Loucy (cell line): Measurements from ENCODE around the gene CTH.
"Not testable (repeated sequence)": the region's sequence is repeated elsewhere in the genome, so short reads cannot be mapped to it uniquely, and the experiment has no call there.

ENCODE experiments used
- H2AFZ ChIP-seq: fragments of 200-600 bp; sonication (generic); 2 replicates; pipeline ENCODE4 v1.6.0; 2016; ENCODE audit warnings: antibody characterized with exemption, mild to moderate bottlenecking, low read length, moderate library complexity
- H3F3A ChIP-seq: fragments of 200-600 bp; 2 replicates; pipeline ENCODE4 v1.6.0; 2016; ENCODE audit warnings: antibody characterized with exemption, low read depth, mild to moderate bottlenecking
- H3K27me3 ChIP-seq: fragments of 200-600 bp; sonication (generic); 2 replicates; pipeline ENCODE4 v1.6.1; 2014; ENCODE audit warnings: low read length, mild to moderate bottlenecking; ENCODE audit not compliant: insufficient read depth, poor library complexity, severe bottlenecking
- H3K36me3 ChIP-seq: fragments of 200-600 bp; sonication (generic); 2 replicates; pipeline ENCODE4 v1.6.1; 2016; ENCODE audit warnings: low read length; ENCODE audit not compliant: insufficient read depth
- H3K4me1 ChIP-seq: fragments of 200-600 bp; sonication (generic); 2 replicates; pipeline ENCODE4 v1.5.1; 2014; ENCODE audit warnings: low read length, mild to moderate bottlenecking; ENCODE audit not compliant: insufficient read depth, poor library complexity, severe bottlenecking
- H3K4me2 ChIP-seq: fragments of 200-600 bp; sonication (generic); 2 replicates; pipeline ENCODE4 v1.6.0; 2014; ENCODE audit warnings: antibody characterized with exemption, low read length, low read depth, mild to moderate bottlenecking; ENCODE audit not compliant: poor library complexity, severe bottlenecking
- H3K4me3 ChIP-seq: fragments of 200-600 bp; sonication (generic); 2 replicates; pipeline ENCODE4 v1.5.1; 2014; ENCODE audit warnings: low read length, mild to moderate bottlenecking, mixed read lengths; ENCODE audit not compliant: poor library complexity, severe bottlenecking
- H3K79me2 ChIP-seq: fragments of 200-600 bp; sonication (generic); 2 replicates; pipeline ENCODE4 v1.6.1; 2014; ENCODE audit warnings: low read length; ENCODE audit not compliant: insufficient read depth
- H3K9ac ChIP-seq: fragments of 200-600 bp; sonication (generic); 2 replicates; pipeline ENCODE4 v1.6.0; 2014; ENCODE audit warnings: mild to moderate bottlenecking, low read depth, low read length, moderate library complexity; ENCODE audit not compliant: poor library complexity, severe bottlenecking
- H3K9me2 ChIP-seq: fragments of 200-600 bp; sonication (generic); replicated peaks from 2 replicates; pipeline ENCODE4 v1.6.1; 2016; ENCODE audit warnings: low read depth, low read length, mixed read lengths
- H3K9me3 ChIP-seq: fragments of 200-600 bp; sonication (generic); 2 replicates; pipeline ENCODE4 v1.6.1; 2014; ENCODE audit warnings: mild to moderate bottlenecking, antibody characterized with exemption, low read length, low read depth; ENCODE audit not compliant: insufficient read depth
- H4K20me1 ChIP-seq: fragments of 200-600 bp; sonication (generic); 2 replicates; pipeline ENCODE4 v1.6.0; 2014; ENCODE audit warnings: antibody characterized with exemption, low read length, mild to moderate bottlenecking; ENCODE audit not compliant: insufficient read depth, poor library complexity, severe bottlenecking
- CTCF ChIP-seq: fragments of 200-600 bp; sonication (generic); conservative IDR thresholded peaks from 2 replicates; pipeline ENCODE4 v1.5.1; 2014; ENCODE audit warnings: mild to moderate bottlenecking, antibody characterized with exemption, low read length
- EZH2phosphoT487 ChIP-seq: fragments of 200-600 bp; IDR thresholded peaks from 2 replicates; pipeline ENCODE4 v1.6.1; 2018; ENCODE audit warnings: antibody characterized with exemption, mild to moderate bottlenecking, moderate library complexity, borderline replicate concordance

CTH gene

DNA sequence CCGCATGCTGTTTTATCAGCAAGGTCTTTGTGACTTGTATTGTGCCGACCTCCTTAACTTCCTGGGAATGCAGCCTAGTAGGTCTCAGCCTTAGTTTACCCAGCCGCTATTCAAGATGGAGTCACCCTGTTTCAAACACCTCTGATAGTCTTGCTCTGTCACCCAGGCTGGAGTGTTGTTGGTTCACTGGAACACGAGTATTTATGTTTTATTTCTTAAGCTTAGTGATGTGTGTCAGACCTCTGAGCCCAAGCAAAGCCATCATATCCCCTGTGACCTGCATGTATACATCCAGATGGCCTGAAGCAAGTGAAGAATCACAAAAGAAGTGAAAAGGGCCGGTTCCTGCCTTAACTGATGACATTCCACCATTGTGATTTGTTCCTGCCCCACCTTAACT is 43.7 kb upstream of the CTH start:
- H3K36me3 ChIP-seq, H3K4me2 ChIP-seq, H3K9ac ChIP-seq, H3K79me2 ChIP-seq, H3K27me3 ChIP-seq, H3K9me3 ChIP-seq, H3K9me2 ChIP-seq, H2AFZ ChIP-seq, H3K4me3 ChIP-seq, H4K20me1 ChIP-seq: not testable (repeated sequence)
- Histone ChIP-seq H3F3A (peaks cover 12% of the 10 kb centered on the region), H3K4me1 (peaks cover 37% of the 10 kb centered on the region)

DNA sequence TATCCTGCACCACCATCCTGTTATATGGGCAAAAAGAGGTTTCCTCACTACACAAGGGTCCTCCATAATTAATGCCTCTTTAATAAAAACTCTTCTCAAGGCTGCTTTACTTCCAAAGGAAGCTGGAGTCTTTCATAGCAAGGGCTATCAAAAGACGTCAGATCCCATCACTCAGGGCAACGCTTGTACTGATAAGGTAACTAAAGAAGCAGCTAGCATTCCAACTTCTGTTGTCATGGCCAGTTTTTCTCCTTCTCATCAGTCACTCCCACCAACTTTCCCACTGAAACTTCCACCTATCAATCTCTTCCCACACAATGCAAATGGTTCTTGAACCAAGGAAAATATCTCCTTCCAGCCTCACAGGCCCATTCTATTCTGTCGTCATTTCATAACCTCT is 39.5 kb upstream of the CTH start:
- not testable (repeated sequence) for H3K9me3 ChIP-seq, H3K36me3 ChIP-seq, H3K4me1 ChIP-seq, H3K4me2 ChIP-seq, H3K9me2 ChIP-seq, H3K27me3 ChIP-seq, H4K20me1 ChIP-seq, H3K79me2 ChIP-seq, H3F3A ChIP-seq, H2AFZ ChIP-seq, H3K4me3 ChIP-seq, H3K9ac ChIP-seq

DNA sequence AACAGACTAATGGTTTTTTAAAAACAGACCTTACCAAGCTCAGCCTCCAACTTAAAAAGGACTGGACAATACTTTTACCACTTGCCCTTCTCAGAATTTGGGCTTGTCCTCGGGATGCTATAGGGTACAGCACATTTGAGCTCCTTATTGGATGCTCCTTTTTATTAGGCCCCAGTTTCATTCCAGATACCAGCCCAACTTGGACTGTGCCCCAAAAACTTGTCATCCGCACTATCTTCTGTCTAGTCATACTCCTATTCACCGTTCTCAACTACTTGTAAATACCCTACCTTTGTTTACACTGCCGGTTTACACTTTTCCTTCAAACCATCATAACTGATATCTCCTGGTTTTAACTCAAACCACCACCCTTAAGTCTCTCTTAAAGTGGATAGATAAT is 38.6 kb upstream of the CTH start:
- H3K36me3 ChIP-seq = no peaks in the 10 kb centered on the region
- H2AFZ ChIP-seq = no peak overlapping the region
- no peak overlapping the region for H3K4me3 ChIP-seq
- no peak overlapping the region for H3K4me2 ChIP-seq
- no peaks in the 10 kb centered on the region for H4K20me1 ChIP-seq
- H3K4me1 ChIP-seq = no peaks in the 10 kb centered on the region
- H3F3A ChIP-seq = no peaks in the 10 kb centered on the region
- no peaks in the 10 kb centered on the region for H3K27me3 ChIP-seq
- no peaks in the 10 kb centered on the region for H3K9me2 ChIP-seq
- no peaks in the 10 kb centered on the region for H3K9me3 ChIP-seq
- TF ChIP-seq EZH2phosphoT487 = no peak
- TF ChIP-seq CTCF = no peak
- H3K9ac ChIP-seq = no peak overlapping the region
- no peaks in the 10 kb centered on the region for H3K79me2 ChIP-seq

GRCh38 chr1:70373580-70373979 is 37.5 kb upstream of the CTH start:
- H3K9me3 ChIP-seq, H2AFZ ChIP-seq, H4K20me1 ChIP-seq, H3K4me3 ChIP-seq, H3K36me3 ChIP-seq, H3K9me2 ChIP-seq, H3K4me1 ChIP-seq, H3F3A ChIP-seq, H3K27me3 ChIP-seq, H3K4me2 ChIP-seq, H3K79me2 ChIP-seq, H3K9ac ChIP-seq: not testable (repeated sequence)

GRCh38 chr1:70376196-70376595 is 34.9 kb upstream of the CTH start:
- H3K4me3 ChIP-seq = no peak overlapping the region
- no peaks in the 10 kb centered on the region for H3K4me1 ChIP-seq
- no peak overlapping the region for H3K4me2 ChIP-seq

More at GRCh38 chr1:70376196-70376595, 34.9 kb upstream of the CTH start:
- H3K9me3 ChIP-seq = no peaks in the 10 kb centered on the region
- H3K27me3 ChIP-seq = no peaks in the 10 kb centered on the region
- H3K9ac ChIP-seq = no peak overlapping the region
- H3K36me3 ChIP-seq = no peaks in the 10 kb centered on the region
- no peaks in the 10 kb centered on the region for H3K9me2 ChIP-seq
- TF ChIP-seq EZH2phosphoT487 (no peak), CTCF (no peak)
- no peaks in the 10 kb centered on the region for H3F3A ChIP-seq
- no peaks in the 10 kb centered on the region for H4K20me1 ChIP-seq
- no peak overlapping the region for H2AFZ ChIP-seq
- H3K79me2 ChIP-seq = no peaks in the 10 kb centered on the region
